GM23338 (cell line): ENCODE results near the gene HMGCLL1. TPM values are rescaled to one million over a fixed set of nuclear protein-coding genes. Genes with fewer than 3 reads are reported as not detected.

Source experiments
- ATAC-seq: fragments of 200-7000 bp; cut with Tn5 transposase; 3 replicates; pipeline ENCODE4 v1.9.1; 2020
- DNase-seq: peaks from one replicate; pipeline ENCODE4 v3.0.0-alpha.2; 2015; ENCODE audit warnings: low spot score
- H2AFZ ChIP-seq: fragments of 200-600 bp; sonication (generic); 2 replicates; pipeline ENCODE4 v1.8.0; 2016; ENCODE audit warnings: antibody characterized with exemption, mild to moderate bottlenecking, moderate library complexity
- H3F3A ChIP-seq: fragments of 200-600 bp; sonication (generic); replicated peaks from 2 replicates; pipeline ENCODE4 v1.8.0; 2017; ENCODE audit warnings: antibody characterized with exemption, mixed run types, low read depth
- H3K27ac ChIP-seq: fragments of 200-600 bp; sonication (generic); 2 replicates; pipeline ENCODE4 v1.6.1; 2016; ENCODE audit warnings: low read depth
- H3K27me3 ChIP-seq: fragments of 200-600 bp; sonication (generic); 2 replicates; pipeline ENCODE4 v1.8.0; 2016; ENCODE audit warnings: mild to moderate bottlenecking, mixed run types, moderate library complexity; ENCODE audit not compliant: insufficient read depth
- H3K36me3 ChIP-seq: fragments of 200-600 bp; sonication (generic); 2 replicates; pipeline ENCODE4 v1.8.0; 2016; ENCODE audit warnings: mild to moderate bottlenecking; ENCODE audit not compliant: insufficient read depth
- H3K4me1 ChIP-seq: fragments of 200-600 bp; sonication (generic); 2 replicates; pipeline ENCODE4 v1.8.0; 2016; ENCODE audit warnings: mild to moderate bottlenecking, moderate library complexity; ENCODE audit not compliant: insufficient read depth
- H3K4me2 ChIP-seq: fragments of 200-600 bp; sonication (generic); 2 replicates; pipeline ENCODE4 v1.7.1; 2017; ENCODE audit warnings: mixed run types
- H3K4me3 ChIP-seq: fragments of 200-600 bp; sonication (generic); 2 replicates; pipeline ENCODE4 v1.6.1; 2016; ENCODE audit warnings: mixed run types
- H3K79me2 ChIP-seq: fragments of 200-600 bp; sonication (generic); replicated peaks from 2 replicates; pipeline ENCODE4 v1.8.0; 2017; ENCODE audit warnings: mild to moderate bottlenecking; ENCODE audit not compliant: insufficient read depth
- H3K9me2 ChIP-seq: fragments of 200-600 bp; sonication (generic); 2 replicates; pipeline ENCODE4 v1.8.0; 2017; ENCODE audit not compliant: insufficient read depth
- H4K20me1 ChIP-seq: fragments of 200-600 bp; sonication (generic); replicated peaks from 2 replicates; pipeline ENCODE4 v1.8.0; 2017; ENCODE audit warnings: mild to moderate bottlenecking; ENCODE audit not compliant: insufficient read depth
- H3K27ac Mint-ChIP-seq: 2 replicates; pipeline ENCODE4 v1.8.0; 2020; ENCODE audit warnings: inconsistent platforms, mild to moderate bottlenecking, moderate library complexity, mixed read lengths
- H3K27me3 Mint-ChIP-seq: 3 replicates; pipeline ENCODE4 v1.8.0; 2022; ENCODE audit warnings: low read depth, mild to moderate bottlenecking, moderate library complexity, mixed read lengths, inconsistent platforms; ENCODE audit not compliant: insufficient read depth, poor library complexity
- H3K36me3 Mint-ChIP-seq: 3 replicates; pipeline ENCODE4 v1.8.0; 2021; ENCODE audit warnings: low read depth, mild to moderate bottlenecking, inconsistent platforms, moderate library complexity, mixed read lengths
- H3K4me1 Mint-ChIP-seq: 3 replicates; pipeline ENCODE4 v1.8.0; 2020; ENCODE audit warnings: mild to moderate bottlenecking, inconsistent platforms, mixed read lengths
- H3K4me3 Mint-ChIP-seq: 3 replicates; pipeline ENCODE4 v1.8.0; 2021; ENCODE audit warnings: moderate library complexity, mild to moderate bottlenecking, inconsistent platforms, mixed read lengths
- H3K9me3 Mint-ChIP-seq: 3 replicates; pipeline ENCODE4 v1.8.0; 2020; ENCODE audit warnings: moderate library complexity, mild to moderate bottlenecking, inconsistent platforms, mixed read lengths
- CREB1 ChIP-seq: fragments of 250-450 bp; sonication (Bioruptor Pico); IDR thresholded peaks from 2 replicates; pipeline ENCODE4 v1.5.0; 2020; ENCODE audit warnings: low read depth, mild to moderate bottlenecking, moderate library complexity
- ETS1 ChIP-seq: IDR thresholded peaks from 2 replicates; pipeline ENCODE4 v1.6.1; 2016; ENCODE audit warnings: antibody characterized with exemption
- EZH2 ChIP-seq: fragments of 200-600 bp; sonication (generic); IDR thresholded peaks from one replicate; pipeline ENCODE4 v1.8.0; 2017; ENCODE audit warnings: antibody characterized with exemption, mild to moderate bottlenecking, low read depth; ENCODE audit not compliant: unreplicated experiment
- EZH2phosphoT487 ChIP-seq: fragments of 200-600 bp; sonication (generic); IDR thresholded peaks from one replicate; pipeline ENCODE4 v1.8.1; 2018; ENCODE audit warnings: antibody characterized with exemption; ENCODE audit not compliant: unreplicated experiment
- JUNB ChIP-seq: IDR thresholded peaks from one replicate; pipeline ENCODE4 v1.6.1; 2016; ENCODE audit warnings: antibody characterized with exemption; ENCODE audit not compliant: unreplicated experiment
- NANOG ChIP-seq: IDR thresholded peaks from 2 replicates; pipeline ENCODE4 v1.6.1; 2016; ENCODE audit warnings: antibody characterized with exemption, borderline replicate concordance
- POLR2AphosphoS5 ChIP-seq: IDR thresholded peaks from 2 replicates; pipeline ENCODE4 v1.6.1; 2016; ENCODE audit warnings: antibody characterized with exemption, low read depth
- REST ChIP-seq: IDR thresholded peaks from one replicate; pipeline ENCODE4 v1.6.1; 2018; ENCODE audit warnings: antibody characterized with exemption; ENCODE audit not compliant: unreplicated experiment
- STAT1 ChIP-seq: IDR thresholded peaks from one replicate; pipeline ENCODE4 v1.6.1; 2016; ENCODE audit warnings: antibody characterized with exemption; ENCODE audit not compliant: unreplicated experiment
- ZNF114 ChIP-seq: fragments of 250-450 bp; sonication (Bioruptor Pico); IDR thresholded peaks from 2 replicates; pipeline ENCODE4 v1.5.0; 2020; ENCODE audit warnings: mild to moderate bottlenecking, moderate library complexity
- ZNF331 ChIP-seq: fragments of 250-450 bp; sonication (Bioruptor Pico); IDR thresholded peaks from 2 replicates; pipeline ENCODE4 v1.5.0; 2020; ENCODE audit warnings: low read depth, mild to moderate bottlenecking, moderate library complexity
- ZNF462 ChIP-seq: fragments of 250-450 bp; sonication (Bioruptor Pico); IDR thresholded peaks from 2 replicates; pipeline ENCODE4 v1.5.0; 2020; ENCODE audit warnings: mild to moderate bottlenecking, moderate library complexity
- polyA plus RNA-seq: library from polyadenylated mRNA; unstranded; fragments of >200 nt; fragmentation: Nextera tagmentation; extraction: Ambion mirVana; gene quantifications from 2 replicates; pipeline ENCODE4 v1.2.1, GENCODE V29; 2016
- total RNA-seq: library from RNA; depleted of rRNA; stranded (reverse); fragments of >200 nt; shearing (Covaris generic); gene quantifications from 2 replicates; pipeline ENCODE4 v1.2.3, GENCODE V29; 2014
- TF ChIP-seq, protein P1 (sequence below), 2 experiments: fragments of 200-600 bp in 1 of 2; sonication (generic) in 1 of 2; conservative IDR thresholded peaks; 2 replicates each; pipeline versions ENCODE4 v1.5.1 to v1.6.1; 2016 to 2017; ENCODE audit warnings: antibody characterized with exemption in 2 of 2, low read depth in 2 of 2, mild to moderate bottlenecking in 2 of 2, moderate library complexity in 1 of 2

Gene HMGCLL1
- total and polyA plus RNA-seq, 2 experiments from 2014 or later, result 0.24 TPM; not detected in 1

DNA sequence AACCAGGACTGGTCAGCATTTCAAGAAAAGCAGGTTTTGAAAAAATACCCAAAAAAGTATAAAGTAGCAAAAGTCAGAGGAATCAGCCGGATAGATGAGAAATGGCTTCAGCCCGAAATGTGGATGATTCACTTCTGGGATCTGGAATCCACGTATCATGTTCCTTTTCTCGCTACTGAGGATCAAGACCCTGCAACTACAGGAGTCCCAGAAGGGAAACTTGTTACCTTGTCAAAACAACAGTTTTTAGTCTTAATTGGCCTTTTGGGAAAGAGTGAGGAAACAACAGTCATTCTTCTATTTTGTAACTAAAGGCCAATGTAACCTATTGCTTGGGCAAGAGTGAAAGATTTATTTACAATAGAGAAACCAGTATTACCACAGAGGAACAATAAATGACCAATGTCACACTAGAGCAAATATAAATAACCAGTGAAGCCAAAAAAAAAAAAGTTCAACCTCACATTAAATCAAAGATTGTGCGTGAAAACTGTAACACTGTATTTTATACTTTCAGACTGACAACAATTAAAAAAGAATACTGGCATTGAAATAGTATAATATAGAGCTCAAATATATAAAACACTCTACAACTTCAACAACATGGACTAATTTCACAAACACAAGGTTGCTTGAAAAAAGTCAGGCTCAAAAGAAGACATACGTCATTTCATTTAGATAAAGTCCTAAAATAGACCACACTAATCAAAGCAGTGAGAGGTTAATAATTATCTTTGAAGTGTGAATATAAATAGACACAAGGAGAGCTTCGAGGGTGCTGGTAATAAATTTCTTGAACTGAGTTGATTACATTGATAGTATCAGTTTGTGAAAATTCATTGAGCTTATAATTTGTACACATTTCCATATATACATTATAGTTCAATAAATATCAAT lies 135.5 kb downstream of the HMGCLL1 start:
- ATAC-seq, result no peak
- no peaks in the 10 kb centered on the region for H4K20me1 ChIP-seq
- H3K36me3 ChIP-seq, result no peaks in the 10 kb centered on the region
- no peaks in the 10 kb centered on the region for H3K36me3 Mint-ChIP-seq
- H3K4me3 Mint-ChIP-seq, result no peak overlapping the region
- DNase-seq, result no peak
- H3K9me2 ChIP-seq, result no peaks in the 10 kb centered on the region
- H3K4me1 ChIP-seq, result no peaks in the 10 kb centered on the region
- H3K27me3 ChIP-seq, result no peaks in the 10 kb centered on the region
- H3K4me3 ChIP-seq, result no peak overlapping the region
- H3F3A ChIP-seq, result no peaks in the 10 kb centered on the region
- no peak overlapping the region for H3K27ac ChIP-seq
- no peak overlapping the region; the same call in 1 of the 2 replicates for H2AFZ ChIP-seq
- TF ChIP-seq REST (no peak), ETS1 (no peak), ZNF331 (no peak), POLR2AphosphoS5 (no peak), EZH2phosphoT487 (no peak), ZNF114 (CRISPR knock-in tag) (no peak), JUNB (no peak), NANOG (no peak), STAT1 (no peak), CREB1 (CRISPR knock-in tag) (no peak), EZH2 (no peak), ZNF462 (no peak)
- TF ChIP-seq, protein P1, sequence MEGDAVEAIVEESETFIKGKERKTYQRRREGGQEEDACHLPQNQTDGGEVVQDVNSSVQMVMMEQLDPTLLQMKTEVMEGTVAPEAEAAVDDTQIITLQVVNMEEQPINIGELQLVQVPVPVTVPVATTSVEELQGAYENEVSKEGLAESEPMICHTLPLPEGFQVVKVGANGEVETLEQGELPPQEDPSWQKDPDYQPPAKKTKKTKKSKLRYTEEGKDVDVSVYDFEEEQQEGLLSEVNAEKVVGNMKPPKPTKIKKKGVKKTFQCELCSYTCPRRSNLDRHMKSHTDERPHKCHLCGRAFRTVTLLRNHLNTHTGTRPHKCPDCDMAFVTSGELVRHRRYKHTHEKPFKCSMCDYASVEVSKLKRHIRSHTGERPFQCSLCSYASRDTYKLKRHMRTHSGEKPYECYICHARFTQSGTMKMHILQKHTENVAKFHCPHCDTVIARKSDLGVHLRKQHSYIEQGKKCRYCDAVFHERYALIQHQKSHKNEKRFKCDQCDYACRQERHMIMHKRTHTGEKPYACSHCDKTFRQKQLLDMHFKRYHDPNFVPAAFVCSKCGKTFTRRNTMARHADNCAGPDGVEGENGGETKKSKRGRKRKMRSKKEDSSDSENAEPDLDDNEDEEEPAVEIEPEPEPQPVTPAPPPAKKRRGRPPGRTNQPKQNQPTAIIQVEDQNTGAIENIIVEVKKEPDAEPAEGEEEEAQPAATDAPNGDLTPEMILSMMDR (conservative IDR thresholded peaks at IDR 0.05; ENCODE audit: low read depth in 2 of 2), result no peak
- no peaks in the 10 kb centered on the region for H3K27me3 Mint-ChIP-seq
- H3K9me3 Mint-ChIP-seq, result no peaks in the 10 kb centered on the region
- H3K4me1 Mint-ChIP-seq, result no peaks in the 10 kb centered on the region; the same call in 2 of the 3 replicates
- H3K27ac Mint-ChIP-seq, result no peak overlapping the region
- H3K4me2 ChIP-seq, result no peak overlapping the region
- H3K79me2 ChIP-seq, result no peaks in the 10 kb centered on the region
